ENCODE results near the gene GPR158.

DNA sequence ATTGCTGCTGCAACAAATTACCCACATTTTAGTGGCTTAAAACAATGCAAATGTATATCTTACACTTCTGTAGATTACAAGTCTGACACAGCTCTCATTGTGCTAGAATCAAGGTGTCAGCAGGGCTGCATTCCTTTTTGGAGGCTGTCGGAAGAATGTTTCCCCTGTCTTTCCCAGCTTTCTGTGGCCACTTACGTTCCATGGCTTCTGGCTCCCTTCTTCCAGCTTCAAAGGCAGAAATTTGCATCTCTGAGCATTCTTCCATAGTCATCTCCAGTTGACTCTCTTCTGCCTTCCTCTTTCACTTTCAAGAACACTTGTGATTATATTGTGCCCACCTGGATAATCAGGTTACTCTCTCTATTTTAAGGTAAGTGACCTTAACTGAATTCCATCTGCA is 125.3 kb downstream of the GPR158 start:
- TF ChIP-seq, protein P1, sequence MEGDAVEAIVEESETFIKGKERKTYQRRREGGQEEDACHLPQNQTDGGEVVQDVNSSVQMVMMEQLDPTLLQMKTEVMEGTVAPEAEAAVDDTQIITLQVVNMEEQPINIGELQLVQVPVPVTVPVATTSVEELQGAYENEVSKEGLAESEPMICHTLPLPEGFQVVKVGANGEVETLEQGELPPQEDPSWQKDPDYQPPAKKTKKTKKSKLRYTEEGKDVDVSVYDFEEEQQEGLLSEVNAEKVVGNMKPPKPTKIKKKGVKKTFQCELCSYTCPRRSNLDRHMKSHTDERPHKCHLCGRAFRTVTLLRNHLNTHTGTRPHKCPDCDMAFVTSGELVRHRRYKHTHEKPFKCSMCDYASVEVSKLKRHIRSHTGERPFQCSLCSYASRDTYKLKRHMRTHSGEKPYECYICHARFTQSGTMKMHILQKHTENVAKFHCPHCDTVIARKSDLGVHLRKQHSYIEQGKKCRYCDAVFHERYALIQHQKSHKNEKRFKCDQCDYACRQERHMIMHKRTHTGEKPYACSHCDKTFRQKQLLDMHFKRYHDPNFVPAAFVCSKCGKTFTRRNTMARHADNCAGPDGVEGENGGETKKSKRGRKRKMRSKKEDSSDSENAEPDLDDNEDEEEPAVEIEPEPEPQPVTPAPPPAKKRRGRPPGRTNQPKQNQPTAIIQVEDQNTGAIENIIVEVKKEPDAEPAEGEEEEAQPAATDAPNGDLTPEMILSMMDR (IDR thresholded peaks at IDR 0.05) = no peak
- no peak for TF ChIP-seq ZFX (IDR thresholded peaks at IDR 0.05; ENCODE audit: borderline replicate concordance)
